ENCODE measurements around the gene CXCL16.
"Not testable (repeated sequence)": the region's sequence is repeated elsewhere in the genome, so short reads cannot be mapped to it uniquely, and the experiment has no call there.

CXCL16 gene

DNA sequence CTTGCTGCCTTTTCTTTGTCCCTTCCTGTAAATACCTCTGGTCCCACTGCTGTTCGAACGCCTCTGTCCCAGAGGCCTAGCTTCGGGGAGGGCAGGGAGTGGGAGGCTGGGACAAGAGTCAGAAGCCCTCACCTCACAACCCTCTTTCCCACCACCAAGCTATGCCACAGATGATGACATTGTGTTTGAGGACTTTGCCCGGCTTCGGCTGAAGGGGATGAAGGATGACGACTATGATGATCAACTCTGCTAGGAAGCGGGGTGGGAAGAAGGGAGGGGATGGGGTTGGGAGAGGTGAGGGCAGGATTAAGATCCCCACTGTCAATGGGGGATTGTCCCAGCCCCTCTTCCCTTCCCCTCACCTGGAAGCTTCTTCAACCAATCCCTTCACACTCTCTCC, 18.9 kb downstream of the CXCL16 start:
- no peak for DNase-seq

- DNase-seq, result no peak
Measured at GRCh38 chr17:4719684-4720221, 20.0 kb downstream of the CXCL16 start.

DNA sequence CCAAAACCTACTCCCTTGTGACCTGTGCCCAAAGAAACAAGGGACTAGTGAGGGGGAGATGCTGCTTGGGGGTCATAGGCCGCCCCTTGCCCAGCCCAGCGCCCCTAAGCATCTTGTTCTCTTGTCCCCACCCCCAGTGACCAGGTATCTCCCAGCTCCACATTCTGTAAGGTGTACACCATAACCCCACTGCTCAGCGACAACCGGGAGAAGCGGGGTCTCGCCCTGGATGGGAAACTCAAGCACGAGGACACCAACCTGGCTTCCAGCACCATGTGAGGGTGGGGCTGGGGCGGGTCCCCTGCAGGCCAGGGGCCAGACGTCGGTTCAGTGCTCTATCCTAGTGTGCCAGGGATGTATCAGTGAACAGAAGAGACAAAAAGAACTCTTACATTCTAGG, 20.6 kb downstream of the CXCL16 start:
- DNase-seq, result no peak

DNA sequence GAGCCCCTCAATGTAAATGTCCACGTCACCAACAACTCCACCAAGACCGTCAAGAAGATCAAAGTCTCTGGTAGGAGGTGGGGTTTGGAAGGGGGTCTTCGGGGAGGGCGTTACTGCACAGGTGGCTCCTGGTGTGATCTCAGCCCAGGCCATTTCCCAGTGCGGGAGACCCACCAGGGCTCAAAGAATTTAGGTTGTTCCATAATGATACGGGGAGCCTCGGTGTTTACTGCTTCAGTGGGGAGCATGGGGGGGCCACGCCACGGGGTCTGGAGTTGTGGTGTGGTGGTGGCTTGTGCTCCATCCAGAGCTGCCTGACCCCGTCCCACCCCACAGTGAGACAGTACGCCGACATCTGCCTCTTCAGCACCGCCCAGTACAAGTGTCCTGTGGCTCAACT, 21.5 kb downstream of the CXCL16 start:
- no peak for DNase-seq

DNA sequence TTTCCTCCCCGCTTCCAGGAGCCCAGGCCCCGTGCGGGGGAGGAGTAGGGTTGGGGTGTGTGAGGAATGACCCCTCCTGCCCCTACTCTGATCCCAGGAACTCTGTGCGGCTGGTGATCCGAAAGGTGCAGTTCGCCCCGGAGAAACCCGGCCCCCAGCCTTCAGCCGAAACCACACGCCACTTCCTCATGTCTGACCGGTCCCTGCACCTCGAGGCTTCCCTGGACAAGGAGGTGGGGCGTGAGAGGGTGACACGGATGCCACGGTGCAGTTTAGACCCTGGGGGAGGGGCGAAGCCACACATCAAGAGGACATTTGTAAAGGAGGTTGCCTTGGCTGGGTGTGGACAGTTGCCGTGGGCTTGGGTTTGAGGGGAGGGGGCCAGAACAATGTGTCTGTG, 21.9 kb downstream of the CXCL16 start:
- no peak for DNase-seq

GRCh38 chr17:4716081-4716480, 23.6 kb downstream of the CXCL16 start:
- no peak for DNase-seq

- no peak for DNase-seq
Measured at GRCh38 chr17:4715063-4715744, 24.5 kb downstream of the CXCL16 start.

- not testable (repeated sequence) for DNase-seq
Measured at GRCh38 chr17:4714340-4715062, 25.2 kb downstream of the CXCL16 start.

GRCh38 chr17:4712526-4712925, 27.2 kb downstream of the CXCL16 start:
- DNase-seq, result peak; percentile 58 to 67

GRCh38 chr17:4711661-4712181, 28.0 kb downstream of the CXCL16 start:
- DNase-seq, result peak; percentile 82 to 89

GRCh38 chr17:4710693-4711634, 28.8 kb downstream of the CXCL16 start:
- peak; percentile 53 to 61 for DNase-seq

DNA sequence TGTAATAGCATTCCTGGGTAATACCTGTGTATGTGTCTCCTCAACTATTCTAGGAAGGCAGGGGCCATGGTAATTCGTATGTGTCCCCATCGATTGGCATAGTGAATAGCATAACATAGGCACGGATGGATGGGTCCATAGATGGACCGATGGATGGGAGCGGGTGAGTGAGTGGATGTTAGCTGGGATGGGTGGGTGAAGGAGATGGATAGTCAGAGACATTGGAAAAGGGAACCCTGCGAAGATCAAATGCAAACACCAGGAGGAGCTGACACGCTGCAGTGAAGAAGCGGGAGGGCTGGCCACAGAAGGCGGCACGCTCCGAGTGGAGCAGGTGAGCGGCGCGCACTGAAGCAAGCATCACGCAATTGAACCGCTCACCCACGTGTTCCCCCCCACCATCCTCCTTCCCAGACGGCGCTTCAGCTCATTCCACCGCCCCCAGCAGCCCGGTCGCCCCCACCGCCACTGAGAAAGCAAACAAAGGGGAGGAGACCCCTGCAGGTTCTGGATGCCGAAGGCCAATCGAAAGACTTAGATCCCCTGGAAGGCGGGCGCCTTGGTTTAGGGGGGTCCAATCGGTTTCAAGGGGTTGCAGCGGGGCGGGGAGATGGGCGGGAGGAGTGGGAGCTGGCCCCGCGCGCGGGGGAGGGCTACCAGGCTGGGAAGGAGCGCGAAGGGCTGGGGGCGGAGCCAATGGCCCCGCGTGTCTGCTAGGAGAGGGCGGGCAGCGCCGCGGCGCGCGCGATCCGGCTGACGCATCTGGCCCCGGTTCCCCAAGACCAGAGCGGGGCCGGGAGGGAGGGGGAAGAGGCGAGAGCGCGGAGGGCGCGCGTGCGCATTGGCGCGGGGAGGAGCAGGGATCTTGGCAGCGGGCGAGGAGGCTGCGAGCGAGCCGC, 29.7 kb downstream of the CXCL16 start, which contains the start of gene ARRB2:
Gene ARRB2 (plus strand): TSS at position 839 of the 899 bp plus-strand sequence. CDS start 90 bp downstream, outside the sequence.
- peak; percentile 96 to 98 for DNase-seq

- peak in 1 of 2 donors; percentile 22 for DNase-seq
Measured at GRCh38 chr17:4708436-4708835, 31.3 kb downstream of the CXCL16 start.

DNA sequence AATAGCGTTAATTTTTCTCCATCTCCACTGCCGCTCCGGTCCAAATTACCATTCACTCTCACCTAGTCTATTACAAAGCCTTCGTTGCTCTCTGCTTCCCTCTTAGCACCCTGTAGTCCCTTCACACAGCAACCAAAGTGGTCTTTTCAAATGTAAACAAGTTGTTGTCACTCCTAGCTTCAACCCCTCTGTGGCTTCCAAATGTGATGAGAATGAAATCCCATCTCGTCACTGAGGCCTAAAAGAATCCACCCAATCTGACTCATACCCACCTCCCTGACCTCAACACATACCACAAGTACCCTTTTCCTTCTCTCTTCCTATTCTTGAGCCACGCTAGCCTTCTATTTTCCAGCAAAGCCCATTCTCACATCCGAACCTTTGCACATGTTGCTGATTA, 33.6 kb downstream of the CXCL16 start:
- DNase-seq, result no peak

DNA sequence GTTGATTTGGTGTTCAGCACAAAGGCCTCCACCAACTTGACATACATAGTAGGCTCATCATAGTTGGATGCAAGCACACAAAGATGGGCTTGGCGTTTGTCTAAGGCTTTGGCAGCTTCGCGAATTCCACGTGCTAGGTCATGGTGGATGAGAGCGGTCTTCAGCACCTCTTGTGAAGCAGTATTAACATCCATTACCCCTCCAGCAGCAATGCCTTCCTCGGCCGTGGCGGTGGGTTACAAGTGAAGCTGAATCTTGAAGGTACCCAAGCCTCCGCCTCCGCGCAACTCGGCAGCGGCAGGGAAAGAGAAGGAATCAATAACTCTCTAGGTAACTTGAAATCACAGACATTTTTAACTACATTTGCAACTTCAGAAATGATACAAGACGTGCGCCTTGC, 34.7 kb downstream of the CXCL16 start:
- no peak for DNase-seq

GRCh38 chr17:4704574-4704907, 35.2 kb downstream of the CXCL16 start:
- DNase-seq, result not testable (repeated sequence)

DNA sequence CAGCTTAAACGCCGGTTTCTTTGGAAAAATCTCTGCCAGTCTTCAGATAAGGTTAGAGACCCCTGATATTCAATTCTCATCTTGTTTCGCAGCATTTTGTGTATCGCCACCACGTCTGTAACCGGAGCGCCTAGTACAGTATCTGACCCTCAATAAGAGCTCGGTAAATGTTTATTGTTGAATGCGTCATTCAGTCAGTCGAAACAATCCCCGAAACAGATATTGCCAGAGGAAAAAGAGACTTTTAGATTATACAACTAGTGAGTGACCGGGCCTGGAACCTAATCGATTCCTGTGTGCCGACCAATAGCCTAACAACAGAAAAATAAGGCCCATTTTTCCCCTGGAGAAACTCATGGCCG, 36.4 kb downstream of the CXCL16 start:
- no peak for DNase-seq

GRCh38 chr17:4701116-4701515, 38.6 kb downstream of the CXCL16 start:
- DNase-seq, result no peak

DNA sequence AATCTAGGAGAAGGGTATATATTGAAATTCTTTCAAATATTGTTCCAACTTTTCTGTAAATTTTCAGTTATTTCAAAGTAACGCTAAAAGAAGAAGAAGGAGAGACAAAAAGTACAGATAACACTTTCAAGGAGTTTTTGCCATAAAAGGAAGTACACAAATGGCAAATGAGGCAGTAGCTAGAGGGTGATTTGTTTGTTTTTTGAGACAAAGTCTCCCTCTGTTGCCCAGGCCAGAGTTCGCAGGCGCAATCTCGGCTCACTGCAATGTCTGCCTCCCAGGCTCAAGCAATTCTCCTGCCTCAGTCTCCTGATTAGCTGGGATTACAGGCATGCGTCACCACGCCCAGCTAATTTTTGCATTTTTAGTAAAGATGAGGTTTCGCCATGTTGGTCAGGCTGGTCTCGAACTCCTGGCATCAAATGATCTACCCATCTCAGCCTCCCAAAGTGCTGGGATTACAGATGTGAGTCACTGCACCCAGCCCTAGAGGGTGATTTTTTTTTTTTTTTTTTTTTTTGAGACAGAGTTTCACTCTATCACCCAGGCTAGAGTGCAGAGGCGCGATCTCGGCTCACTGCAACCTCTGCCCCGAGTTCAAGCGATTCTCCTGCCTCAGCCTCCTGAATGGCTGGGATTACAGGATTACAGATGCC, 40.2 kb downstream of the CXCL16 start:
- peak; percentile 27 to 34 for DNase-seq

DNA sequence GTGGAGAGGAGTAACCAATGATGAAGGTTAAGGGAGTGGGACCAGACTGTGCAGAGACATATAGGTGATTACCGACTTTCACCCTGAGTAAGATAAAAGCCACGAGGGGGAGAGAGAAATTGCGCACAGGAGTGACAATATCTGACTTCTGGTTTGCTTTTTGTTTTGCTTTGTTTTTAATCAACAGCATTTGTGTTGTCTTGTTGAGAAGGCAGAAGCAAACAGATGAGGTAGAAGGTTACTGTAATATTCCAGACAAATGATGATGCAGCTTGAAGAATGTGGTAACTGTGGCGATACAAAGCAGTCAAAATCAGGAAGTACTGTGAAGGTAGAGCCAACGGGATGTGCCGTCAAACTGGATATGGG, 43.3 kb downstream of the CXCL16 start:
- peak in 1 of 2 donors; percentile 35 for DNase-seq

GRCh38 chr17:4693416-4693815, 46.3 kb downstream of the CXCL16 start:
- DNase-seq, result no peak
